Endometrial microvascular endothelial cells (primary cell): Measurements from ENCODE around the gene RASA3. TPM values are rescaled to one million over a fixed set of nuclear protein-coding genes. Genes with fewer than 3 reads are reported as not detected.
"Not testable (repeated sequence)": the region's sequence is repeated elsewhere in the genome, so short reads cannot be mapped to it uniquely, and the experiment has no call there.

ENCODE experiments used
- in situ Hi-C: cut with HindIII; loops from 2 replicates; pipeline ENCODE4 v1.10.0; 2017; ENCODE audit warnings: low sequenced_read_pairs, low pct_unique_long_range_greater_than_20kb; ENCODE audit errors: inconsistent ontology term
- total RNA-seq: library from RNA; depleted of rRNA; stranded (reverse); fragments of >200 nt; gene quantifications from one replicate; pipeline ENCODE4 v1.2.3, GENCODE V29; 2015; ENCODE audit errors: inconsistent ontology term

The RASA3 gene
- total RNA-seq, 1 donor from 2014 or later: 56.0 TPM

DNA sequence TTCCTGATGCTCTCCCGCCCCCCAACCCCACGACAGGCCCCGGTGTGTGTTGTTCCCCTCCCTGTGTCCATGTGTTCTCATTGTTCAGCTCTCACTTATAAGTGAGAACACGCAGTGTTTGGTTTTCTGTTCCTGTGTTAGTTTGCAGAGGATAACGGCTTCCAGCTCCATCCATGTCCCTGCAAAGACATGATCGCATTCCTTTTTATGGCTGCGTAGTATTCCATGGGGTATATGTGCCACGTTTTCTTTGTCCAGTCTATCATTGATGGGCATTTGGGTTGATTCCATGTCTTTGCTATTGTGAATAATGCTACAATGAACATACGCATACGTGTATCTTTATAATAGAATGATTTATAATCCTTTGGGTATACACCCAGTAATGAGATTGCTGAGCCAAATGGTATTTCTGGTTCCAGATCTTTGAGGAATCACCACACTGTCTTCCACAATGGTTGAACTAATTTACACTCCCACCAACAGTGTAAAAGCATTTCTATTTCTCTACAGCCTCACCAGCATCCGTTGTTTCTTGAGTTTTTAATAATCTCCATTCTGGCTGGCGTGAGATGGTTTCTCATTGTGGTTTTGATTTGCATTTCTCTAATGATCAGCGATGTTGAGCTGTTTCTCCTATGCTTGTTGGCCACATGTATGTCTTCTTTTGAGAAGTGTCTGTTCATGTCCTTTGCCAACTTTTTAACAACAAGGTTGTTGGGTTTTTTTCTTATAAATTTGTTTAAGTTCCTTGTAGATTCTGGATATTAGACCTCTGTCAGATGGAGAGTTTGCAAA, 26.6 kb upstream of the RASA3 start:
- in situ Hi-C loops: not testable (repeated sequence)

DNA sequence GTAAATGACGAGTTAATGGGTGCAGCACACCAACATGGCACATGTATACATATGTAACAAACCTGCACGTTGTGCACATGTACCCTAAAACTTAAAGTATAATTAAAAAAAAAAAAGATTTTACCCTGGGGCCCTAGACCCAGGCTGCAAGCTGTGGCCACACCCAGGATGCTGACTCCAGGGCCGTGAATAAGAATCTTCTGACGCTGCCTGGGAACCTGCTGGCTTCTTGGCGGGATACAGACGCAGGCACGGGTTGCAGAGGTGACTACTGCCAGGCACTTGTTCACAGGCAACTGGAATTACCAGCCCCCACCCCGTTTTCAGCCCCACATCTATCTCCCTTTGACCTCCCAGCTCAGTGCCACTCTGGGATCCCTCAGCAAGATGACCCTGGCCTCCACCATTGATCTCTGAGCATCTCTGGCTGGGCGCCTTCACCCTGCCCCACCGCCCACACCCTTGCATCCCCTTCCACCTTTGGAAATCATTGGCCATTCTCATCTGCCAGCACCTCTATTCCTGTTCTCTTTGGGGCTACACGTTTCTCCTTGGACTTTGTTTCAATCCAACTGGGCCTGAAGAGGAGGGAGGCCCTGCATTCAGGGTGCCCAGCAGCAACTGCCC, 25.6 kb upstream of the RASA3 start:
- in situ Hi-C loops: no loop called here

DNA sequence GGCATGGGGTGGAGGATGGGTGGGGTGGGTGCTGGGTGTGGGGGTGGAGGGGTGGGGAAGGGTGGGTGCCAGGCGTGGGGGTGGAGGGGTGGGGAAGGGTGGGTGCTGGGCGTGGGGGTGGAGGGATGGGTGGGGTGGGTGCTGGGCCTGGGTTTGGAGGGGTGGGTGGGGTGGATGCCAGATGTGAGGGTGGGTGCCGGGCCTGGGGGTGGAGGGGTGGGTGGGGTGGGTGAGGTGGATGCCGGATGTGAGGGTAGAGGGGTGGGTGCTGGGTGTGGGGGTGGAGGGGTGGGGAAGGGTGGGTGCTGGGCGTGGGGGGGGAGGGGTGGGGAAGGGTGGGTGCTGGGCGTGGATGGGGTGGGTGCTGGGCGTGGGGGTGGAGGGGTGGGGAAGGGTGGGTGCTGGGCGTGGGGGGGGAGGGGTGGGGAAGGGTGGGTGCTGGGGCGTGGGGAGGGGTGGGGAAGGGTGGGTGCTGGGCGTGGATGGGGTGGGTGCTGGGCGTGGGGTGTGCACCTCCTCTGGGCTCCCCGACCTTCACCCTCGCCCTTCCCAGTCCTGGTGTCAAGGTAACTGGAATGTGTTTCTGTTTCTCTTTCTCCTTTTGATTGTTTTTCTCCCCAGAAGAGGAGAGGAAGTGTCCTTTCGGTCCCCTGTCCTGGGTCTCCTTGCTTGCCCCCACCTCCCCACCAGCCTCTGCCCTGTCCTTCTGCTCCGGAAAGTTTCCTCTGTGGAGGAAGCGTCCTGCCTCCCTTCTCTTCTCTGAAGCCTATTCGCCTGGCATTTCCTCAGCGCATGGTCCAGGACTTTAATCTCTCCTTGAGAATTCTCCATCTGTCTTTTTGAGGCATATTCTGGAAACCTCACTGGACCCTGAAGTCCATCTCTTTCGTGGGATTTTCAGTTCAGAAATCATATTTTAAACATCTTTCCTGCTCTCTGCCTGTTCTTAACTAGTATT, 23.8 kb upstream of the RASA3 start:
- in situ Hi-C loops: no loop called here

DNA sequence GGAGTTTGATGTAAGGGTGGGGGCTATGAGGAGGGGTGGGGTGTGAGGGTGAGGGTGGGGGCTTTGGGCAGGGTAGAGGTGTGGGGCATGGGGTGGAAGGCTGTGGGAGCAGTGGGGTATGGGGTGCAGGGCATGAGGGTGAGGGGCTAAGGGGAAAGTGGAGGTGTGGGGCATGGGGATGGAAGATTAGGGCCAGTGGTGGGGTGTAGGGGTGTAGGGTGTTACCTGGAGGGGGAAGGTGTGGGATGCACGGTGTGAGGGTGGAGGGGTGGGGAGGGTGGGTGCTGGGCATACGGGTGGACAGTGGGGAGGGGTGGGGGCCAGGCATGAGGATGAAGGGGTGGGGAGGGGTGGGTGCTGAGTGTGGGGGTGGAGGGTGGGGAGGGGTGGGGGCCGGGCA, 22.9 kb upstream of the RASA3 start:
- in situ Hi-C loops: no loop called here

DNA sequence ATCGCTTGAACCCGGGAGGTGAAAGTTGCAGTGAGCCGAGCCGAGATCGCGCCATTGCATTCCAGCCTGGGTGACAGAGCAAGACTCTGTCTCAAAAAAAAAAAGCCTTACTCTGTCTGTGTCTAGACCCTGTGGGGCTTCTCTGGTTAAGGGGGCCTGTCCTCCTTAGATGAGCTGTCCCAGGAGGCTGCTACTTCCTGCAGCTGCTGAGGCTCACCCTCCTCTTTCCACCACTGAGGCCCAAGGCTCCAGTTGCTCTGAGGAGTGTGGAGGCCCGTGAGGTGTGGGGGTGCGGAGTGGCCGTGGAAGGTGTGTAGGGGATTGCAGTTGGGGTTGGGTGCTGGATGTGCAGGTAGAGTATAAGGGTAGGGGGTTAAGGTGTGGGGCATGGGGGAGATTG, 22.1 kb upstream of the RASA3 start:
- in situ Hi-C loops: no loop called here

DNA sequence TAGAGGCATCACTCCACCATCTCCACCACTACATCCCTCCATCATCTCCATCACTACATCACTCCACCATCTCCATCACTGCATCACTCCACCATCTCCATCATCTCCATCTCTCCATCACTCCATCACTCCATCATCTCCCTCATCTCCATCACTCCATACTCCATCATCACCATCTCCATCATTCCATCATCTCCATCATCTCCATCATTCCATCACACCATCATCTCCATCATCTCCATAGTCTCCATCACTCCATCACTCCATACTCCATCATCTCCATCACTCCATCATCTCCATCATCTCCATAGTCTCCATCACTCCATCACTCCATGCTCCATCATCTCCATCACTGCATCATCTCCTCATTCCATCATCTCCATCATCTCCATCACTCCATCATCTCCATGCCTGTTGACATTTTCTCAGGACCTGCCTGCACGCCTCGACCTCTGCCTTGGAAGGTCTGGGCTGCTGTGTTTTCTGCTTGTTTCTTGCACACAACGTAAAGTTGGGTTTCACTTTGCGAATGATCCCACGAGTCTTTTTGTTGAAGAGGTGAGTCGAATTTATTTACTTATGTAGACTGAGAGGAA, 21.2 kb upstream of the RASA3 start:
- in situ Hi-C loops: no loop called here

DNA sequence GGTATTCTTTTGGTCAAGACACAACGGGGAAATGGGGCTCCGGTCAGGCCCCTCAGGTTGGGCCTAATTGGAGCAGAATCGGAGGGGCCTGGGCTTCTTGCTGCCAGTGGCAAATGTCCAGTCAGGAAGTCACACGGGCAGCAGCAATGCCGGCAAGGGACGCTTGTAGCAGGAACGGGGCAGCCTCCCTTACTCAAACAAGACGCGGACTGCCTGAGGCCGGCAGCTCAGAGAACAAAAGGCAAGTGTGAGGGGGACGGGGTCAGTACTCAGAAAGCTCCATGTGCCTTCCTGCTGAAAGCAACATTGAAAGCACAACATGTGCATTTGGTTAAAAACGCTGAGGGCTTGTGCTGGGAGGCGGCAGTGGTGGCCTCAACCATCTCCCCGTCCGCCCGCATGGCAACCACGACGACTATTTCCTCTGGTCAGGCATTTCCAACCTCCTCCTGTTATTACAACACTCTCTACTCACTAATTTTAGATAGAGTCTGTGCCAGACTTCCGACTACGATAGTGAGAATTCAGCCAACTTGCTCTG, 20.5 kb upstream of the RASA3 start:
- in situ Hi-C loops: no loop called here

DNA sequence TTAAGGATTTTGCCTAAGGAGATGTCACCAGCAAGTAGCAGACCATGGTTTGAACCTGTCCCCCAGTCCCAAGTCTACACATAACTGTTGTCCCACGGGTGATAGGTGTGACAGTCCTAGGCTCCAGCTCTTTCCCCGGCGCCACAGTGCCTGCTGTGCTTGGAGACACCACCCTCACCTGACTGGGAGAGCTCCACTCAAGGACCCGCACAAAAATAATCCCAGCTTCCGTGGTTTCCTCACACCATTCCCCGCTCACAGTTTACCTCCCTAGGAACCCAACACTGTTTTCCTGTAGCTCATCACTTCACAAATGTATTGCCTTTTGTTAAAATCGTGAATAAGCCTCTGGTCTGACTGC, 19.8 kb upstream of the RASA3 start:
- in situ Hi-C loops: no loop called here

DNA sequence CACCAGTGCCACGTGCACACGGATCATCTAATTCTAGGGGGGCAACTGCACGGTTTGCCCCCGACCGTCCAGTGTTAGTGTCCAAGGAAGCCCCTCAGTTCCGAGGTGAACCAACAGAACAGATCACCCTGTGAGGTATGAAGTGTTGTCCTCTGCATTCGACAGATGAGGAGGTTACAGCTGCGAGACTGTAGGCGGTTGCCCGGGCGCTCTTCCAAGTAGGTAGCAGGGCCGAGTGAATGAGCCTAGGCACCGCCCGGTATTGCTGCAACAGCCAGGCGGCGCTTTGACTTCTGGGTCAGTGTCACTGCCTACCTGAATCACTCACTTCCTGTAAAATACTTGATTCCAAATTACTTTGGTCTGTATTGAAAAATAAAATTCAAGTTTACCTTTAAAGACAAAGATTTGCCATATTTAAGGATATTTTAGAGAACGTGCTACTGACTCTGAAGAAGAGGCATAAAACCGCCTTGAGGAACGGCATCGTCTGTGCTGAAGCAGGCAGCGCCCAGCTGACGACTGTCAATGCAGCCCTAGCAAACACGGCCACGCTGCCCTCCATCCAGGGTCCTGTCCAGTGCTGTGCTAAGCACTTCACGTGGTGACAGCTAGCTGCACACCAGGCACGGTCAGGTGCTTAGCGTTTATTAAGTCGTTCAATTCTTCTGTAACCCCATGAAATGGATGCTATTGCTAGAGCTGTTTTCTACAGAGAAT, 19.3 kb upstream of the RASA3 start:
- in situ Hi-C loops: no loop called here

DNA sequence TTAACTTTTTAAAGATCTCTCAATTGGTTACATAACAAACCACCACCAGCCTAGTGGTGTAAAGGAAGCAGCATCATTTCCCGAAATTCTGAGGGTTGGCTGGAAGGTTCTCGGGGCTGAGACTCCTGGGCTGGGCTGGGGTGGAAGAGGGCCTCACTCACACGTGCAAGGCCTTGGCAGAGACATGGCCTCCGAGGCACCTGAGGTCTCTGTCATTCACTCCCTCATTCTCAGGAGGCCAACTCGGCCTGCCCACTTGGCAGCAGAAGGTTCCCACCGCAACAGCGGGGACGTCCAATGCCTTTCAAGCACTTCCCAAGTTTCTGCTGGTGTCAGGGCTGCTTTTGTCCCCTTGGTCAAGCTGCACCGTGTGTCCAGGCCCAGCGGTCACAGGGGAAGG, 18.6 kb upstream of the RASA3 start:
- in situ Hi-C loops: no loop called here

DNA sequence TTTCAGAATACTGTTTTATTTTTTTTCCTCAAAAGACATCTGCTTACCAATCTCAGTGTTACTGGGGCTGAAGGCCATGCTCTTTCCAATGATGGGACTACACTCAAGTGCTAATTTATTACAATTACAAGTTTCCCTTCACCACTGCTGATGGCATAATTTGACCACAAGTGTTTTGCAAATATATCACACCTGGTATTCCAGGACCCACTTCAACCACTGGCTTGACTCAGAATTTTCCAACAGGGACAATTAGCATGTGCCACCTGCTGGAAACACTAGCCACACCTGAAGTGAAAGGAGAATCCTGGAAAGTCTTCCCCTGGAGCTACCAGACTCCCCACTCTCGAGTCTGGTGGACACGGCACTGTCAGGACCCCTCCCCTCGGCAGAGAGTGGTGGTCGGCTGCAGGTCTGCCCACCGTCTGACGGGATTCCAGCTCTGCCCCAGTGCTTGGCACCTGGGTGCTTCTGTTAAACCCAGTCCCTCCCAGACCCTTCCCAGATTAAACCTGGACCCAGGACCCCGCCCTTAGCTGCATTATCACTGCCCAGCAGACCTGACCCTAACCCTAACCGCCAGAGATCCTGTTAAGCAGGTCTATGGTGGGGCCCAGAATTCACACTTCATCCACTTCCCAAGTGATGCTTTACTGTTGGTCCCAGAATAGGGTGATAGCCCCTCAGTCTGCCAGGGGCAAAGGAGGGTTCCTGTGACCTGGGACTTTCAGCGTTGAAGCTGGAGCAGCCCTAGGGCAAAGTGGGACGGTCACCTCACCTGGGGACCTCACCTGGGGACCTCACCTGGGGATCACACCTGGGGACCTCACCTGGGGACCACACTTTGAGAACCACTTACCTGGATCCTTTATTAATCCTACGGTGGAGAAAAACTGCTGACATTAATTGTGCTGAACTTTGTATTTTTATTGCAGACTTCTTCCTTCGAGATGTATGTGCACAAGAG, 17.6 kb upstream of the RASA3 start:
- in situ Hi-C loops: no loop called here

DNA sequence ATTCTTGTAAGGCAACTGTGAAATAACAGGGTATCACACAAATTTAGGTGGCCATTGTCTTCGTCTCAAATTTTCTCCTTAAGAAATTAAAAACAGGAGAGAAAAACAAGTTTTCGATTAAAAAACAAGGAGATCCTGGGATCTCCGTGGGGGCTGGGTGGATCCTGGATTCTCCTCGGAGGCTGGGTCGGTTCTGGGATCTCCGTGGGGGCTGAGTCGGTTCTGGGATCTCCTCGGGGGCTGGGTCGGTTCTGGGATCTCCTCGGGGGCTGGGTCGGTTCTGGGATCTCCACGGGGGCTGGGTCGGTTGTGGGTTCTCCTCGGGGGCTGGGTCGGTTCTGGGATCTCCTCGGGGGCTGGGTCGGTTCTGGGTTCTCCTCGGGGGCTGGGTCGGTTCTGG, 16.5 kb upstream of the RASA3 start:
- in situ Hi-C loops: not testable (repeated sequence)

DNA sequence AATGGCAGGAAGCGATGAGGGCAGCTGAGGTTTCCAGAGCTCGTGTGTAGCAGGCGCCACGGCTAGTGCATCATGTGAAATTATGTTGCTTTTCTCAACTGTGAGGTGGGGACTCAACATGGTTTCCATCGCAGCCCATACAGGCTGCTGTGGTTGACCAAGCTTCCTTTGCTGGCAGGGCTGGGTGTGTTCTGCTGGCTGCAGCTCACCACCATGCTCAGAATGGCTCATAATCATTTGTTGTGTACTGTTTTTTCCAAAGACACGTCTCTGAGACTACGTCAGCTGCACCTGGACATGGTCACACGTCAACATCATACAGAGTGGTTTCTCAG, 16.1 kb upstream of the RASA3 start:
- in situ Hi-C loops: no loop called here

DNA sequence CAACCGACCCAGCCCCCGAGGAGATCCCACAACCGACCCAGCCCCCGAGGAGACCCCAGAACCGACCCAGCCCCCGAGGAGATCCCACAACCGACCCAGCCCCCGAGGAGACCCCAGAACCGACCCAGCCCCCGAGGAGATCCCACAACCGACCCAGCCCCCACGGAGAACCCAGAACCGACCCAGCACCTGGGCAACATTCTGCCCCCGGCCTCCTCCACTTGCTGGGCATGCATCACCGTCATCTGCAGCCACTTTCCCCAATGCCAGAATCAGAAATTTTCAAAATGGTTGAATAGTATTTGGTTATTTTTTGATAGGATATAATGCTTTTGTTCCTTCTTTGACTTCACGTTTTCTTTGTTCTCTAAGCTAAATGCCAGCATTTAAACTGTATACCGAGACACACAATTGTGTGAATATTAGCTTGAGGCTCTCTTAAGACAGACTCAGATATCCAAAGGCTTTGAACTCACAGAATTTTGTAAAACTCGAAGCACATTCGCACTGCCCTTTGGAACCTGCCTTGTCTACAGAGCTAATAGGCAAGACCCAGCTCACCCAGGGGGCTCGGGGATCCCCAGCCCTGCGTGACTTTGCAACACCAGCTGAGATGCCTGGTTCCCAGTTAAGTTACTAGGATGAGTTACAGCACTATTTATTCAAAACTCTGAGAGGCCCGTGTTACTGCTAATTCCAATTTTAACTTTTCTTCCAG, 15.5 kb upstream of the RASA3 start:
- in situ Hi-C loops: no loop called here

DNA sequence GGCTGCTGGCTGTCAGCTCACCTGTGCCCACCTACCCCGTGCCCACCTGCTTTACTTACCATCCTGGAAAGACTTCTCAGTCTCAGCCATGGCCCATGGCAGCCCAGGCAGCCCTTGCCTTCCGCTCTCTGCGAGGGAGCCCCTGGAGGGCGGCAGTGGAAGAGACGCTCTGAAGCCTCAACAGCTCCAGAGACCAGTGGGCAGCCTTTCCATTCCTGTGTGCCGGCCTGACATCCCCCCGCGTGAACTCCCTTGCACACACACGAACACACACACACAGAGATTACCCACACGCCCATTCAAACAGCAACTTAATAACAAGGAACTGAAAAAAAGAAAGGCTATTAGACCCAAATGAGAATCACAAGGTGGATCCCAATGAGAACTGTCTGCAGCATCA, 14.2 kb upstream of the RASA3 start:
- in situ Hi-C loops: no loop called here

DNA sequence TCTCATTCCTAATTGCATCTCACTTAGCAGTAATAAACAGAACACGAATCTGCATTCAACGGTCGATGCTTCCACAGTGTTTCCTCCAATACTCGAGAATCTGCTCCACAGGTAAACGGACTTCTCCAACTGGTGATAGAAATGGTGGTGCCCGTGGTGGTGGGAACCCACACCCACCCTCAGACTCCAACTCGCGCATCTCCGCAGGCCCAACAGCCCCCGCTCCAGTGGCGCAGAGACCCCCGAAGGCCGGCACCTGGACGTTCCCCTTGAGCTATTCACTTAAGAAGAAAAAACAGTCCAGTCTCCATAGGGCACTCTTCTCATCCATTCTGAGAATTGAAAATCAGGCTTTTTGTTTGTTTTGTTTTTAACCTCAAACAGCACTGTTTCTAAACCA, 13.8 kb upstream of the RASA3 start:
- in situ Hi-C loops: no loop called here

DNA sequence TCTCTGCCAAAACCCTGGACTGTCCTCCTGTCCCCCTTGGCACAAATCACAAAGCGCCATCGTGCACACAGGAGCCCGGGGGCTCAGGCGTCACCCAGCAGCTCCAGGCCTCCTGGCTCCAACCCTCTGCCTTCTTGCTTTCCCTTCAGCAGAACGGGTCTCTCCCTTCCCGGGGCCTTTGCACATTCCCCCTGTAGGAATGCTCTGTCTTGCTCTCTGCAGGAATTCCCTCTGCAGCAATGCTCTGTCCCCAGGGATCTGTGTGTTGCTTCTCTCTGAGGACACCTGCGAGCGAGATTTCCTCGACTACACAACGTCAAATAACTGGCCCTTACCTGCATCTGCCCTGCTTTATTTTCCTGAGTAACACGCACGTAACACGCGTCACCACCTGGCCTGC, 13.3 kb upstream of the RASA3 start:
- in situ Hi-C loops: no loop called here
